SK-N-SH (cell line): ENCODE data around the gene TAP1. TPM values are rescaled to one million over a fixed set of nuclear protein-coding genes. Genes with fewer than 3 reads are reported as not detected.

Experiments used
- CTCF ChIA-PET: fragments of 300-600, 350-600 bp; formaldehyde crosslinking; extraction: SDS; loops from one replicate; lab custom pipeline; 2021; lab: Yijun Ruan, JAX
- POLR2A ChIA-PET: fragments of 350-600 bp; sonication (Branson Sonifier 250); formaldehyde crosslinking; extraction: SDS; loops from one replicate; lab custom pipeline; 2020; ENCODE audit warnings: antibody characterized with exemption, inconsistent platforms; lab: Yijun Ruan, JAX
- DNase-seq: peaks from one replicate; pipeline ENCODE4 v3.0.0; 2012
- H2AFZ ChIP-seq: fragments of 200-600 bp; sonication (generic); 2 replicates; pipeline ENCODE4 v1.8.1; 2016; ENCODE audit warnings: antibody characterized with exemption, mild to moderate bottlenecking, low read depth
- H3F3A ChIP-seq: fragments of 200-600 bp; sonication (generic); replicated peaks from 2 replicates; pipeline ENCODE3; 2016; ENCODE audit warnings: antibody characterized with exemption, mild to moderate bottlenecking; ENCODE audit not compliant: insufficient read depth
- H3K27ac ChIP-seq, 2 experiments: fragments of 200-500 bp in 1 of 2; fragments of 200-600 bp in 1 of 2; sonication (Bioruptor generic) in 1 of 2; sonication (generic), shearing (Covaris generic) in 1 of 2; 2 replicates each; pipeline versions ENCODE4 v1.5.1 to v1.6.1; 2014 to 2016; ENCODE audit warnings: low read depth in 2 of 2, inconsistent platforms in 1 of 2, low read length in 1 of 2, mild to moderate bottlenecking in 1 of 2, mixed read lengths in 1 of 2
- H3K27me3 ChIP-seq: fragments of 200-600 bp; sonication (generic), shearing (Covaris generic); 2 replicates; pipeline ENCODE4 v1.6.1; 2016; ENCODE audit warnings: mixed run types; ENCODE audit not compliant: insufficient read depth
- H3K36me3 ChIP-seq, 2 experiments: fragments of 200-500 bp in 1 of 2; fragments of 200-600 bp in 1 of 2; sonication (Bioruptor generic) in 1 of 2; sonication (generic) in 1 of 2; replicated peaks in 1 of 2; 2 replicates each; pipeline versions ENCODE3 to v1.5.1; 2014 to 2016; ENCODE audit warnings: low read length in 1 of 2, mild to moderate bottlenecking in 1 of 2; ENCODE audit not compliant: insufficient read depth in 2 of 2, control insufficient read depth in 1 of 2
- H3K4me1 ChIP-seq, 2 experiments: fragments of 200-500 bp in 1 of 2; fragments of 200-600 bp in 1 of 2; sonication (Bioruptor generic) in 1 of 2; sonication (generic), shearing (Covaris generic) in 1 of 2; 2 replicates each; pipeline versions ENCODE4 v1.5.1 to v1.6.1; 2014 to 2016; ENCODE audit warnings: low read depth in 1 of 2, low read length in 1 of 2, mixed run types in 1 of 2; ENCODE audit not compliant: insufficient read depth in 2 of 2, control insufficient read depth in 1 of 2
- H3K4me2 ChIP-seq: fragments of 200-600 bp; sonication (generic), shearing (Covaris generic); 2 replicates; pipeline ENCODE4 v1.6.1; 2017; ENCODE audit warnings: mixed run types
- H3K4me3 ChIP-seq, 2 experiments: fragments of 200-500 bp in 1 of 2; fragments of 200-600 bp in 1 of 2; sonication (Bioruptor generic) in 1 of 2; sonication (generic), shearing (Covaris generic) in 1 of 2; 2 replicates each; pipeline versions ENCODE4 v1.5.1 to v1.8.1; 2014 to 2016; ENCODE audit warnings: low read depth in 2 of 2, inconsistent platforms in 1 of 2, low read length in 1 of 2, mild to moderate bottlenecking in 1 of 2, mixed read lengths in 1 of 2, moderate library complexity in 1 of 2
- H3K79me2 ChIP-seq: fragments of 200-600 bp; sonication (generic); 2 replicates; pipeline ENCODE4 v1.8.1; 2017; ENCODE audit warnings: mild to moderate bottlenecking; ENCODE audit not compliant: insufficient read depth
- H3K9ac ChIP-seq: fragments of 200-600 bp; sonication (generic); 2 replicates; pipeline ENCODE4 v1.6.1; 2017; ENCODE audit warnings: mixed run types
- H3K9me2 ChIP-seq: fragments of 200-600 bp; sonication (generic); 2 replicates; pipeline ENCODE4 v1.6.1; 2017; ENCODE audit warnings: mixed run types
- H3K9me3 ChIP-seq: fragments of 200-600 bp; sonication (generic); 2 replicates; pipeline ENCODE4 v1.6.1; 2017; ENCODE audit warnings: mixed run types, mild to moderate bottlenecking, moderate library complexity
- H4K20me1 ChIP-seq: fragments of 200-600 bp; sonication (generic); 2 replicates; pipeline ENCODE4 v1.6.1; 2017; ENCODE audit warnings: mild to moderate bottlenecking, mixed run types; ENCODE audit not compliant: insufficient read depth
- CTCF ChIP-seq: fragments of 200-600 bp; sonication (generic); IDR thresholded peaks from 2 replicates; pipeline ENCODE4 v1.6.1; 2017; ENCODE audit warnings: antibody characterized with exemption, mild to moderate bottlenecking, moderate library complexity
- FOSL2 ChIP-seq: IDR thresholded peaks from 2 replicates; pipeline ENCODE4 v1.4.0; 2012; ENCODE audit warnings: low read depth, mild to moderate bottlenecking, moderate library complexity, borderline replicate concordance
- GABPA ChIP-seq: IDR thresholded peaks from 2 replicates; pipeline ENCODE4 v1.4.0; 2012; ENCODE audit warnings: low read depth, mild to moderate bottlenecking
- GATA2 ChIP-seq: sonication (generic); formaldehyde crosslinking; IDR thresholded peaks from 2 replicates; pipeline ENCODE4 v1.5.0; 2020; ENCODE audit warnings: mild to moderate bottlenecking, missing genetic modification reagents
- JUND ChIP-seq: IDR thresholded peaks from 2 replicates; pipeline ENCODE4 v1.4.0; 2012
- MAX ChIP-seq: IDR thresholded peaks from 2 replicates; pipeline ENCODE4 v1.4.0; 2012; ENCODE audit warnings: low read depth
- MXI1 ChIP-seq: IDR thresholded peaks from 2 replicates; pipeline ENCODE4 v1.6.1; 2012; ENCODE audit warnings: mild to moderate bottlenecking, low read depth, low read length, improper control_type of control experiment
- NFIC ChIP-seq: IDR thresholded peaks from 2 replicates; pipeline ENCODE4 v1.4.0; 2012; ENCODE audit warnings: borderline replicate concordance
- POLR2AphosphoS5 ChIP-seq: IDR thresholded peaks from 2 replicates; pipeline ENCODE4 v1.6.1; 2012; ENCODE audit warnings: low read depth, low read length
- RAD21 ChIP-seq: IDR thresholded peaks from 2 replicates; pipeline ENCODE4 v1.6.1; 2012; ENCODE audit warnings: mild to moderate bottlenecking, low read length
- RCOR1 ChIP-seq: fragments of 150-350 bp; IDR thresholded peaks from 2 replicates; pipeline ENCODE4 v1.6.1; 2017; ENCODE audit warnings: antibody characterized with exemption, low read length
- REST ChIP-seq: IDR thresholded peaks from 2 replicates; pipeline ENCODE4 v1.6.1; 2012; ENCODE audit warnings: mild to moderate bottlenecking, low read depth, low read length, moderate library complexity
- RXRA ChIP-seq: IDR thresholded peaks from 2 replicates; pipeline ENCODE4 v1.4.0; 2012; ENCODE audit warnings: low read depth, mild to moderate bottlenecking, borderline replicate concordance
- TAF1 ChIP-seq: IDR thresholded peaks from 2 replicates; pipeline ENCODE4 v1.6.1; 2012; ENCODE audit warnings: low read depth, mild to moderate bottlenecking, low read length, moderate library complexity, borderline replicate concordance
- TEAD4 ChIP-seq: IDR thresholded peaks from 2 replicates; pipeline ENCODE4 v1.4.0; 2012; ENCODE audit warnings: mild to moderate bottlenecking, borderline replicate concordance; ENCODE audit not compliant: insufficient read depth
- YY1 ChIP-seq: IDR thresholded peaks from 2 replicates; pipeline ENCODE4 v1.4.0; 2012; ENCODE audit warnings: low read depth, mild to moderate bottlenecking
- WGBS: methylation state at CpG from one replicate; pipeline ENCODE4 v1.1.6; 2017; ENCODE audit warnings: low lambda C conversion rate; 5-methylcytosine and 5-hydroxymethylcytosine counted together
- polyA plus RNA-seq, 3 experiments: library from polyadenylated mRNA; depleted of rRNA; stranded (reverse); fragments of >200 nt; gene quantifications; 2 replicates each; pipeline ENCODE4 v1.2.3, GENCODE V29; 2012
- TF ChIP-seq, protein P1 (sequence below): fragments of 150-350 bp; IDR thresholded peaks from 2 replicates; pipeline ENCODE4 v1.6.1; 2016; ENCODE audit warnings: mild to moderate bottlenecking, low read depth, low read length
- TF ChIP-seq, protein P2 (sequence below): IDR thresholded peaks from 2 replicates; pipeline ENCODE4 v1.4.0; 2012; ENCODE audit warnings: low read depth, borderline replicate concordance

The TAP1 gene
- polyA plus RNA-seq, 1 of the 3 experiments (the other 2 are of a cell fraction) = 31.1 TPM

DNA sequence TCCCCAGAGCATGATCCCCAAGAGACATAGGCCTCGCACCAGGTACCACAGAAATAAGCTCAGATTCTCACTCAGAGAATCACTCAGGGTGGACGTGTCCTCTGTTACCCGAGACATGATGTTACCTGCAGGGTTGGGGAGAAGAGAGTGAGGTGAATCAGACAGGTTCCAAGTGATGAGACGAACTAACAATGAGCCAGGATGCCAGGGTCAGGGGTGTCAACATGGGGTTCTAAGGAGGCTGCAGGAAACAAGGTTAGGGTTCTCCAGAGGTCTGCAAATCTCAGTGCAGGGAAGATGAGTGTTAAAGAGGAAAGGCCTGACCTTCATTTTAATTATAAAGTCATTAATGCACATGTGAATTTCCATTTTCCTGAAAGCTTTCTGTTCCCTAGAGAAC, 2.5 kb downstream of the TAP1 start:
- Histone ChIP-seq H3K4me2 (no peak overlapping the region), H3K9ac (no peak overlapping the region), H4K20me1 (no peaks in the 10 kb centered on the region), H3K4me1 (peaks cover 0 to 14% of the 10 kb centered on the region in 2 experiments; a peak in 1 of 4 replicates), H3K9me2 (no peaks in the 10 kb centered on the region), H3K79me2 (peaks cover 4% of the 10 kb centered on the region; the same call in 1 of the 2 replicates), H2AFZ (no peak overlapping the region), H3K27me3 (no peaks in the 10 kb centered on the region), H3K36me3 (peaks cover 3 to 14% of the 10 kb centered on the region in 2 experiments), H3K9me3 (no peaks in the 10 kb centered on the region), H3F3A (peaks cover 8% of the 10 kb centered on the region), H3K27ac (no peak overlapping the region), H3K4me3 (no peak overlapping the region)
- DNase-seq = no peak
- ChIA-PET CTCF (interaction anchor here (3.0 to 3.6 kb wide), 2 partner anchors 12 to 17 kb away, joined by 26 to 31 read pairs; partner anchors contain the start of gene TAP2), POLR2A (no interaction called here)
- 100% methylated on average over 4 of the region's 4 CpGs for WGBS
- TF ChIP-seq TAF1 (no peak), GATA2 (CRISPR knock-in tag) (no peak), TEAD4 (no peak), RXRA (no peak), MAX (no peak), GABPA (no peak), RCOR1 (no peak), RAD21 (no peak), FOSL2 (no peak), CTCF (no peak), NFIC (no peak), YY1 (no peak), MXI1 (no peak), JUND (no peak), POLR2AphosphoS5 (no peak), REST (no peak)
- TF ChIP-seq, protein P1, sequence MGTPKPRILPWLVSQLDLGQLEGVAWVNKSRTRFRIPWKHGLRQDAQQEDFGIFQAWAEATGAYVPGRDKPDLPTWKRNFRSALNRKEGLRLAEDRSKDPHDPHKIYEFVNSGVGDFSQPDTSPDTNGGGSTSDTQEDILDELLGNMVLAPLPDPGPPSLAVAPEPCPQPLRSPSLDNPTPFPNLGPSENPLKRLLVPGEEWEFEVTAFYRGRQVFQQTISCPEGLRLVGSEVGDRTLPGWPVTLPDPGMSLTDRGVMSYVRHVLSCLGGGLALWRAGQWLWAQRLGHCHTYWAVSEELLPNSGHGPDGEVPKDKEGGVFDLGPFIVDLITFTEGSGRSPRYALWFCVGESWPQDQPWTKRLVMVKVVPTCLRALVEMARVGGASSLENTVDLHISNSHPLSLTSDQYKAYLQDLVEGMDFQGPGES = no peak
- TF ChIP-seq, protein P2, sequence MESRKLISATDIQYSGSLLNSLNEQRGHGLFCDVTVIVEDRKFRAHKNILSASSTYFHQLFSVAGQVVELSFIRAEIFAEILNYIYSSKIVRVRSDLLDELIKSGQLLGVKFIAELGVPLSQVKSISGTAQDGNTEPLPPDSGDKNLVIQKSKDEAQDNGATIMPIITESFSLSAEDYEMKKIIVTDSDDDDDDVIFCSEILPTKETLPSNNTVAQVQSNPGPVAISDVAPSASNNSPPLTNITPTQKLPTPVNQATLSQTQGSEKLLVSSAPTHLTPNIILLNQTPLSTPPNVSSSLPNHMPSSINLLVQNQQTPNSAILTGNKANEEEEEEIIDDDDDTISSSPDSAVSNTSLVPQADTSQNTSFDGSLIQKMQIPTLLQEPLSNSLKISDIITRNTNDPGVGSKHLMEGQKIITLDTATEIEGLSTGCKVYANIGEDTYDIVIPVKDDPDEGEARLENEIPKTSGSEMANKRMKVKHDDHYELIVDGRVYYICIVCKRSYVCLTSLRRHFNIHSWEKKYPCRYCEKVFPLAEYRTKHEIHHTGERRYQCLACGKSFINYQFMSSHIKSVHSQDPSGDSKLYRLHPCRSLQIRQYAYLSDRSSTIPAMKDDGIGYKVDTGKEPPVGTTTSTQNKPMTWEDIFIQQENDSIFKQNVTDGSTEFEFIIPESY = no peak
